GM23338 (cell line): ENCODE data around the gene STRBP. TPM values are rescaled to one million over a fixed set of nuclear protein-coding genes. Genes with fewer than 3 reads are reported as not detected.

Source experiments
- ATAC-seq: fragments of 200-7000 bp; cut with Tn5 transposase; 3 replicates; pipeline ENCODE4 v1.9.1; 2020
- DNase-seq: peaks from one replicate; pipeline ENCODE4 v3.0.0-alpha.2; 2015; ENCODE audit warnings: low spot score
- H2AFZ ChIP-seq: fragments of 200-600 bp; sonication (generic); 2 replicates; pipeline ENCODE4 v1.8.0; 2016; ENCODE audit warnings: antibody characterized with exemption, mild to moderate bottlenecking, moderate library complexity
- H3F3A ChIP-seq: fragments of 200-600 bp; sonication (generic); replicated peaks from 2 replicates; pipeline ENCODE4 v1.8.0; 2017; ENCODE audit warnings: antibody characterized with exemption, mixed run types, low read depth
- H3K27ac ChIP-seq: fragments of 200-600 bp; sonication (generic); 2 replicates; pipeline ENCODE4 v1.6.1; 2016; ENCODE audit warnings: low read depth
- H3K27me3 ChIP-seq: fragments of 200-600 bp; sonication (generic); 2 replicates; pipeline ENCODE4 v1.8.0; 2016; ENCODE audit warnings: mild to moderate bottlenecking, mixed run types, moderate library complexity; ENCODE audit not compliant: insufficient read depth
- H3K36me3 ChIP-seq: fragments of 200-600 bp; sonication (generic); 2 replicates; pipeline ENCODE4 v1.8.0; 2016; ENCODE audit warnings: mild to moderate bottlenecking; ENCODE audit not compliant: insufficient read depth
- H3K4me1 ChIP-seq: fragments of 200-600 bp; sonication (generic); 2 replicates; pipeline ENCODE4 v1.8.0; 2016; ENCODE audit warnings: mild to moderate bottlenecking, moderate library complexity; ENCODE audit not compliant: insufficient read depth
- H3K4me2 ChIP-seq: fragments of 200-600 bp; sonication (generic); 2 replicates; pipeline ENCODE4 v1.7.1; 2017; ENCODE audit warnings: mixed run types
- H3K4me3 ChIP-seq: fragments of 200-600 bp; sonication (generic); 2 replicates; pipeline ENCODE4 v1.6.1; 2016; ENCODE audit warnings: mixed run types
- H3K79me2 ChIP-seq: fragments of 200-600 bp; sonication (generic); replicated peaks from 2 replicates; pipeline ENCODE4 v1.8.0; 2017; ENCODE audit warnings: mild to moderate bottlenecking; ENCODE audit not compliant: insufficient read depth
- H3K9me2 ChIP-seq: fragments of 200-600 bp; sonication (generic); 2 replicates; pipeline ENCODE4 v1.8.0; 2017; ENCODE audit not compliant: insufficient read depth
- H4K20me1 ChIP-seq: fragments of 200-600 bp; sonication (generic); replicated peaks from 2 replicates; pipeline ENCODE4 v1.8.0; 2017; ENCODE audit warnings: mild to moderate bottlenecking; ENCODE audit not compliant: insufficient read depth
- H3K27ac Mint-ChIP-seq: 2 replicates; pipeline ENCODE4 v1.8.0; 2020; ENCODE audit warnings: inconsistent platforms, mild to moderate bottlenecking, moderate library complexity, mixed read lengths
- H3K27me3 Mint-ChIP-seq: 3 replicates; pipeline ENCODE4 v1.8.0; 2022; ENCODE audit warnings: low read depth, mild to moderate bottlenecking, moderate library complexity, mixed read lengths, inconsistent platforms; ENCODE audit not compliant: insufficient read depth, poor library complexity
- H3K36me3 Mint-ChIP-seq: 3 replicates; pipeline ENCODE4 v1.8.0; 2021; ENCODE audit warnings: low read depth, mild to moderate bottlenecking, inconsistent platforms, moderate library complexity, mixed read lengths
- H3K4me1 Mint-ChIP-seq: 3 replicates; pipeline ENCODE4 v1.8.0; 2020; ENCODE audit warnings: mild to moderate bottlenecking, inconsistent platforms, mixed read lengths
- H3K4me3 Mint-ChIP-seq: 3 replicates; pipeline ENCODE4 v1.8.0; 2021; ENCODE audit warnings: moderate library complexity, mild to moderate bottlenecking, inconsistent platforms, mixed read lengths
- H3K9me3 Mint-ChIP-seq: 3 replicates; pipeline ENCODE4 v1.8.0; 2020; ENCODE audit warnings: moderate library complexity, mild to moderate bottlenecking, inconsistent platforms, mixed read lengths
- EZH2 ChIP-seq: fragments of 200-600 bp; sonication (generic); IDR thresholded peaks from one replicate; pipeline ENCODE4 v1.8.0; 2017; ENCODE audit warnings: antibody characterized with exemption, mild to moderate bottlenecking, low read depth; ENCODE audit not compliant: unreplicated experiment
- EZH2phosphoT487 ChIP-seq: fragments of 200-600 bp; sonication (generic); IDR thresholded peaks from one replicate; pipeline ENCODE4 v1.8.1; 2018; ENCODE audit warnings: antibody characterized with exemption; ENCODE audit not compliant: unreplicated experiment
- NANOG ChIP-seq: IDR thresholded peaks from 2 replicates; pipeline ENCODE4 v1.6.1; 2016; ENCODE audit warnings: antibody characterized with exemption, borderline replicate concordance
- POLR2AphosphoS5 ChIP-seq: IDR thresholded peaks from 2 replicates; pipeline ENCODE4 v1.6.1; 2016; ENCODE audit warnings: antibody characterized with exemption, low read depth
- ZNF114 ChIP-seq: fragments of 250-450 bp; sonication (Bioruptor Pico); IDR thresholded peaks from 2 replicates; pipeline ENCODE4 v1.5.0; 2020; ENCODE audit warnings: mild to moderate bottlenecking, moderate library complexity
- ZNF331 ChIP-seq: fragments of 250-450 bp; sonication (Bioruptor Pico); IDR thresholded peaks from 2 replicates; pipeline ENCODE4 v1.5.0; 2020; ENCODE audit warnings: low read depth, mild to moderate bottlenecking, moderate library complexity
- ZNF462 ChIP-seq: fragments of 250-450 bp; sonication (Bioruptor Pico); IDR thresholded peaks from 2 replicates; pipeline ENCODE4 v1.5.0; 2020; ENCODE audit warnings: mild to moderate bottlenecking, moderate library complexity
- polyA plus RNA-seq: library from polyadenylated mRNA; unstranded; fragments of >200 nt; fragmentation: Nextera tagmentation; extraction: Ambion mirVana; gene quantifications from 2 replicates; pipeline ENCODE4 v1.2.1, GENCODE V29; 2016
- total RNA-seq: library from RNA; depleted of rRNA; stranded (reverse); fragments of >200 nt; shearing (Covaris generic); gene quantifications from 2 replicates; pipeline ENCODE4 v1.2.3, GENCODE V29; 2014
- TF ChIP-seq, protein P1 (sequence below): IDR thresholded peaks from one replicate; pipeline ENCODE4 v1.6.1; 2018; ENCODE audit warnings: antibody characterized with exemption; ENCODE audit not compliant: unreplicated experiment
- TF ChIP-seq, protein P2 (sequence below), 2 experiments: fragments of 200-600 bp in 1 of 2; sonication (generic) in 1 of 2; conservative IDR thresholded peaks; 2 replicates each; pipeline versions ENCODE4 v1.5.1 to v1.6.1; 2016 to 2017; ENCODE audit warnings: antibody characterized with exemption in 2 of 2, low read depth in 2 of 2, mild to moderate bottlenecking in 2 of 2, moderate library complexity in 1 of 2
- TF ChIP-seq, protein P3 (sequence below): IDR thresholded peaks from 2 replicates; pipeline ENCODE4 v1.6.1; 2016; ENCODE audit warnings: antibody characterized with exemption

STRBP gene
- total and polyA plus RNA-seq, 2 experiments from 2014 or later: 80.5 to 116 TPM

GRCh38 chr9:123162791-123163345 is 105.5 kb downstream of the STRBP start:
- Histone ChIP-seq H3K27ac (peak overlapping the region; percentile 48; the same call in 1 of the 2 replicates), H3K4me2 (no peak overlapping the region), H3K4me1 (0 out of 2 replicates have a peak, but pooled peaks cover 8% of the 10 kb centered on the region), H3K9me2 (no peaks in the 10 kb centered on the region), H3K4me3 (no peak overlapping the region), H3F3A (no peaks in the 10 kb centered on the region), H3K27me3 (no peaks in the 10 kb centered on the region), H2AFZ (no peak overlapping the region), H3K79me2 (no peaks in the 10 kb centered on the region), H3K36me3 (no peaks in the 10 kb centered on the region), H4K20me1 (no peaks in the 10 kb centered on the region)
- ATAC-seq (no peak), DNase-seq (no peak)
- H3K36me3 Mint-ChIP-seq: peaks cover 2% of the 10 kb centered on the region; the same call in 1 of the 3 replicates
- TF ChIP-seq EZH2 (no peak), ZNF331 (CRISPR knock-in tag) (no peak), EZH2phosphoT487 (no peak), ZNF114 (CRISPR knock-in tag) (no peak), POLR2AphosphoS5 (no peak), ZNF462 (CRISPR knock-in tag) (no peak), NANOG (no peak)
- TF ChIP-seq, protein P1, sequence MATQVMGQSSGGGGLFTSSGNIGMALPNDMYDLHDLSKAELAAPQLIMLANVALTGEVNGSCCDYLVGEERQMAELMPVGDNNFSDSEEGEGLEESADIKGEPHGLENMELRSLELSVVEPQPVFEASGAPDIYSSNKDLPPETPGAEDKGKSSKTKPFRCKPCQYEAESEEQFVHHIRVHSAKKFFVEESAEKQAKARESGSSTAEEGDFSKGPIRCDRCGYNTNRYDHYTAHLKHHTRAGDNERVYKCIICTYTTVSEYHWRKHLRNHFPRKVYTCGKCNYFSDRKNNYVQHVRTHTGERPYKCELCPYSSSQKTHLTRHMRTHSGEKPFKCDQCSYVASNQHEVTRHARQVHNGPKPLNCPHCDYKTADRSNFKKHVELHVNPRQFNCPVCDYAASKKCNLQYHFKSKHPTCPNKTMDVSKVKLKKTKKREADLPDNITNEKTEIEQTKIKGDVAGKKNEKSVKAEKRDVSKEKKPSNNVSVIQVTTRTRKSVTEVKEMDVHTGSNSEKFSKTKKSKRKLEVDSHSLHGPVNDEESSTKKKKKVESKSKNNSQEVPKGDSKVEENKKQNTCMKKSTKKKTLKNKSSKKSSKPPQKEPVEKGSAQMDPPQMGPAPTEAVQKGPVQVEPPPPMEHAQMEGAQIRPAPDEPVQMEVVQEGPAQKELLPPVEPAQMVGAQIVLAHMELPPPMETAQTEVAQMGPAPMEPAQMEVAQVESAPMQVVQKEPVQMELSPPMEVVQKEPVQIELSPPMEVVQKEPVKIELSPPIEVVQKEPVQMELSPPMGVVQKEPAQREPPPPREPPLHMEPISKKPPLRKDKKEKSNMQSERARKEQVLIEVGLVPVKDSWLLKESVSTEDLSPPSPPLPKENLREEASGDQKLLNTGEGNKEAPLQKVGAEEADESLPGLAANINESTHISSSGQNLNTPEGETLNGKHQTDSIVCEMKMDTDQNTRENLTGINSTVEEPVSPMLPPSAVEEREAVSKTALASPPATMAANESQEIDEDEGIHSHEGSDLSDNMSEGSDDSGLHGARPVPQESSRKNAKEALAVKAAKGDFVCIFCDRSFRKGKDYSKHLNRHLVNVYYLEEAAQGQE: no peak
- TF ChIP-seq, protein P2, sequence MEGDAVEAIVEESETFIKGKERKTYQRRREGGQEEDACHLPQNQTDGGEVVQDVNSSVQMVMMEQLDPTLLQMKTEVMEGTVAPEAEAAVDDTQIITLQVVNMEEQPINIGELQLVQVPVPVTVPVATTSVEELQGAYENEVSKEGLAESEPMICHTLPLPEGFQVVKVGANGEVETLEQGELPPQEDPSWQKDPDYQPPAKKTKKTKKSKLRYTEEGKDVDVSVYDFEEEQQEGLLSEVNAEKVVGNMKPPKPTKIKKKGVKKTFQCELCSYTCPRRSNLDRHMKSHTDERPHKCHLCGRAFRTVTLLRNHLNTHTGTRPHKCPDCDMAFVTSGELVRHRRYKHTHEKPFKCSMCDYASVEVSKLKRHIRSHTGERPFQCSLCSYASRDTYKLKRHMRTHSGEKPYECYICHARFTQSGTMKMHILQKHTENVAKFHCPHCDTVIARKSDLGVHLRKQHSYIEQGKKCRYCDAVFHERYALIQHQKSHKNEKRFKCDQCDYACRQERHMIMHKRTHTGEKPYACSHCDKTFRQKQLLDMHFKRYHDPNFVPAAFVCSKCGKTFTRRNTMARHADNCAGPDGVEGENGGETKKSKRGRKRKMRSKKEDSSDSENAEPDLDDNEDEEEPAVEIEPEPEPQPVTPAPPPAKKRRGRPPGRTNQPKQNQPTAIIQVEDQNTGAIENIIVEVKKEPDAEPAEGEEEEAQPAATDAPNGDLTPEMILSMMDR (conservative IDR thresholded peaks at IDR 0.05; ENCODE audit: low read depth in 2 of 2): no peak
- TF ChIP-seq, protein P3, sequence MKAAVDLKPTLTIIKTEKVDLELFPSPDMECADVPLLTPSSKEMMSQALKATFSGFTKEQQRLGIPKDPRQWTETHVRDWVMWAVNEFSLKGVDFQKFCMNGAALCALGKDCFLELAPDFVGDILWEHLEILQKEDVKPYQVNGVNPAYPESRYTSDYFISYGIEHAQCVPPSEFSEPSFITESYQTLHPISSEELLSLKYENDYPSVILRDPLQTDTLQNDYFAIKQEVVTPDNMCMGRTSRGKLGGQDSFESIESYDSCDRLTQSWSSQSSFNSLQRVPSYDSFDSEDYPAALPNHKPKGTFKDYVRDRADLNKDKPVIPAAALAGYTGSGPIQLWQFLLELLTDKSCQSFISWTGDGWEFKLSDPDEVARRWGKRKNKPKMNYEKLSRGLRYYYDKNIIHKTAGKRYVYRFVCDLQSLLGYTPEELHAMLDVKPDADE: no peak
- H3K9me3 Mint-ChIP-seq: no peaks in the 10 kb centered on the region
- H3K27ac Mint-ChIP-seq: no peak overlapping the region
- peaks cover 2% of the 10 kb centered on the region for H3K27me3 Mint-ChIP-seq
- H3K4me3 Mint-ChIP-seq: no peak overlapping the region
- peaks cover 9% of the 10 kb centered on the region; the same call in 2 of the 3 replicates for H3K4me1 Mint-ChIP-seq
